Gastrocnemius medialis (tissue), 4 donors: Measurements from ENCODE around the gene MAFB. TPM values are rescaled to one million over a fixed set of nuclear protein-coding genes. Genes with fewer than 3 reads are reported as not detected.

ENCODE experiments used
- ATAC-seq, 2 donors: fragments of 150-250 bp; one replicate each; pipeline ENCODE4 v1.9.1; 2016
- DNase-seq, 2 donors: peaks; one replicate each; pipeline ENCODE4 v3.0.0-alpha.2; 2019
- H3K27ac ChIP-seq, 4 donors: fragments of 200-600 bp; sonication (generic); 1 replicate in 1 of 4; 2 replicates in 3 of 4; pipeline ENCODE4 v1.5.1; 2016 to 2018; ENCODE audit warnings: mild to moderate bottlenecking in 2 of 4, moderate library complexity in 1 of 4
- H3K27me3 ChIP-seq, 3 donors: fragments of 200-600 bp; sonication (generic) in 2 of 3; 1 replicate in 1 of 3; 2 replicates in 2 of 3; pipeline versions ENCODE4 v1.5.1 to v1.6.0; 2016 to 2019; ENCODE audit warnings: mild to moderate bottlenecking in 1 of 3, moderate library complexity in 1 of 3
- H3K36me3 ChIP-seq, 2 donors: fragments of 200-600 bp; sonication (generic) in 1 of 2; one replicate each; pipeline ENCODE4 v1.5.1; 2017 to 2018
- H3K4me1 ChIP-seq, 2 donors: fragments of 200-600 bp; sonication (generic) in 1 of 2; one replicate each; pipeline ENCODE4 v1.5.1; 2016 to 2017; ENCODE audit warnings: mild to moderate bottlenecking in 2 of 2
- H3K4me3 ChIP-seq, 4 donors: fragments of 200-600 bp; sonication (generic) in 3 of 4; 1 replicate in 1 of 4; 2 replicates in 3 of 4; pipeline ENCODE4 v1.5.1; 2016 to 2019; ENCODE audit warnings: mild to moderate bottlenecking in 2 of 4
- H3K9me3 ChIP-seq, 3 donors: fragments of 200-600 bp; sonication (generic) in 2 of 3; 1 replicate in 1 of 3; 2 replicates in 2 of 3; pipeline ENCODE4 v1.5.1; 2016 to 2019
- CTCF ChIP-seq, 5 experiments: fragments of 450-650 bp in 3 of 5; fragments of 200-600 bp in 2 of 5; sonication (generic) in 2 of 5; IDR thresholded peaks in 4 of 5; conservative IDR thresholded peaks in 1 of 5; 1 replicate in 4 of 5; 2 replicates in 1 of 5; pipeline ENCODE4 v1.5.1; 2016 to 2019; ENCODE audit warnings: antibody characterized with exemption in 5 of 5, mild to moderate bottlenecking in 3 of 5, moderate library complexity in 3 of 5
- POLR2A ChIP-seq, 2 donors: fragments of 450-650 bp; IDR thresholded peaks; one replicate each; pipeline ENCODE4 v1.6.1; 2017; ENCODE audit warnings: antibody characterized with exemption in 2 of 2, mild to moderate bottlenecking in 2 of 2, moderate library complexity in 2 of 2
- in situ Hi-C, 4 donors: fragments of 200-750 bp; cut with MboI; loops; one replicate each; pipeline versions ENCODE4 v1.15.0 to v1.8.0; 2017; ENCODE audit warnings: low sequenced_read_pairs in 4 of 4
- intact Hi-C: fragments of 100-400 bp; cut with DNase I; formaldehyde crosslinking; loops from one replicate; pipeline ENCODE4 v1.15.1; 2023; ENCODE audit warnings: low total_unique reads
- total RNA-seq, 4 donors: library from RNA; depleted of rRNA; stranded (reverse); fragments of >200 nt; gene quantifications; one replicate each; pipeline versions ENCODE4 v1.1.0 to v1.2.3, GENCODE V29; 2016

Gene MAFB
- total RNA-seq, 4 donors from 2014 or later: 15.4 to 24.9 (median 18.6) TPM

- no peak overlapping the region for H3K27ac ChIP-seq
- H3K4me1 ChIP-seq: peaks cover 0 to 6% of the 10 kb centered on the region in 2 donors
- H3K36me3 ChIP-seq: no peaks in the 10 kb centered on the region
- no peak overlapping the region for H3K4me3 ChIP-seq
- H3K9me3 ChIP-seq: no peaks in the 10 kb centered on the region
- in situ Hi-C loops (no loop called here), intact Hi-C loops (no loop called here)
- ATAC-seq: peak in 1 of 2 donors; percentile 73
- no peak for TF ChIP-seq CTCF (IDR thresholded peaks at IDR 0.05 in 4 of 5, conservative IDR thresholded peaks at IDR 0.05 in 1 of 5)
- TF ChIP-seq POLR2A (IDR thresholded peaks at IDR 0.05): no peak
- DNase-seq: peak in 1 of 2 donors; percentile 25
- no peaks in the 10 kb centered on the region for H3K27me3 ChIP-seq
Observed at GRCh38 chr20:40648210-40649072, 40.6 kb downstream of the MAFB start.

- Histone ChIP-seq H3K4me1 (peaks cover 0 to 6% of the 10 kb centered on the region in 2 donors), H3K27ac (no peak overlapping the region), H3K4me3 (no peak overlapping the region), H3K27me3 (no peaks in the 10 kb centered on the region), H3K36me3 (no peaks in the 10 kb centered on the region), H3K9me3 (no peaks in the 10 kb centered on the region)
- ATAC-seq (no peak), DNase-seq (no peak)
- TF ChIP-seq POLR2A (IDR thresholded peaks at IDR 0.05) (no peak), CTCF (IDR thresholded peaks at IDR 0.05 in 4 of 5, conservative IDR thresholded peaks at IDR 0.05 in 1 of 5) (no peak)
- in situ Hi-C loops (no loop called here), intact Hi-C loops (no loop called here)
Observed at GRCh38 chr20:40646813-40647212, 42.2 kb downstream of the MAFB start.

DNA sequence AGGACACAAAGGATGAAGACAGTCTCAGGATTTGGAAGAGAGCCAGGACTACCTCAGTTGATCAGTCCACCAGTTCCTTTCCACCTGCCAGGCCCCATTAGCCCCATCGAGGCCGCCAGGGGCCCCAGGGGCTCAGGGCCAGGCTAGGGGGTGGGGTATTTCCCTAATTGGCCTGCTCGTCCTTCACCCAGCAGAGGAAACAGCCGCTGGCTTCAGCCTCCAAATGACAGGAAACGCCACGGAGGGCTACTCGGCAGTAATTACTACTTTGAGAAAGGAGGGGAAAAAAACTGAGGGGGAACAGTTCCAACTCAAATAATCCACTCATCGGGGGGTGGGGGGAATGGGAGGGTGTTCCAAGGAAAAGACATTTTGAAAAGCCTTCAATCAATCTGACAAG lies 42.7 kb downstream of the MAFB start:
- Histone ChIP-seq H3K4me3 (no peak overlapping the region), H3K4me1 (peaks cover 0 to 6% of the 10 kb centered on the region in 2 donors), H3K27me3 (no peaks in the 10 kb centered on the region), H3K27ac (no peak overlapping the region), H3K9me3 (no peaks in the 10 kb centered on the region), H3K36me3 (no peaks in the 10 kb centered on the region)
- TF ChIP-seq POLR2A (IDR thresholded peaks at IDR 0.05) (no peak), CTCF (IDR thresholded peaks at IDR 0.05 in 4 of 5, conservative IDR thresholded peaks at IDR 0.05 in 1 of 5) (no peak)
- no peak for DNase-seq
- ATAC-seq: no peak
- intact Hi-C loops: no loop called here
- in situ Hi-C loops: no loop called here

DNA sequence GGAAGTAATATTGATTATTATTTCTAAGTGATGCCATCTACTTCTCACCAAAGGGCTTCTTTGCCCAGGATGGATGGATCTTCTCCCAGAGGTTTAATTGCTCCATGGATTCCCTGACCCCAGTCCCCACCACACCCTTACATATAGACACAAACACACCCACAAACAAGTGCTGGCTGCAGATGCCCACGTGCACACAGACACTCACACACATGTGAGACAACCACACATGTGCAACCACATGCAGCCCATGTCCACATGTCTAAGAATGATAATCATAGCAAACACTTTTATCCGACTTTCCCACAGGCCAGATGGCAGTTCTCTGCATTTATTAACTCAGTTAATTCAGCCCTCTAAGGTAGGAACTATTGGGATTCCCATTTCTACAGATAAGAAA lies 44.2 kb downstream of the MAFB start:
- DNase-seq (no peak), ATAC-seq (no peak)
- H3K36me3 ChIP-seq: no peaks in the 10 kb centered on the region
- no peak overlapping the region for H3K27ac ChIP-seq
- in situ Hi-C loops: no loop called here
- H3K4me1 ChIP-seq: peaks cover 0 to 1% of the 10 kb centered on the region in 2 donors
- no peaks in the 10 kb centered on the region for H3K27me3 ChIP-seq
- TF ChIP-seq CTCF (IDR thresholded peaks at IDR 0.05 in 4 of 5, conservative IDR thresholded peaks at IDR 0.05 in 1 of 5): no peak
- TF ChIP-seq POLR2A (IDR thresholded peaks at IDR 0.05): no peak
- H3K4me3 ChIP-seq: no peak overlapping the region
- H3K9me3 ChIP-seq: no peaks in the 10 kb centered on the region
- intact Hi-C loops: no loop called here
